HL-60 (cell line): ENCODE results near the gene DYSF.

Source experiments
- DNase-seq, 2 experiments: peaks; one replicate each; pipeline ENCODE4 v3.0.0-alpha.2; 2010 to 2020; ENCODE audit warnings: low read depth in 1 of 2, low spot score in 1 of 2
- H3K27ac ChIP-seq: fragments of 250-450 bp; sonication (Bioruptor Pico); replicated peaks from 2 replicates; pipeline ENCODE4 v1.5.1; 2020; ENCODE audit warnings: mild to moderate bottlenecking, moderate library complexity
- H3K27me3 ChIP-seq: fragments of 250-450 bp; sonication (Bioruptor Pico); 2 replicates; pipeline ENCODE4 v1.5.1; 2021; ENCODE audit warnings: mild to moderate bottlenecking, moderate library complexity; ENCODE audit not compliant: insufficient read depth, poor library complexity, severe bottlenecking
- H3K4me3 ChIP-seq: replicated peaks from 2 replicates; pipeline ENCODE4 v1.5.1; 2011; ENCODE audit warnings: mild to moderate bottlenecking, control low read depth, low read length; ENCODE audit not compliant: insufficient read depth
- CTCF ChIP-seq: IDR thresholded peaks from one replicate; pipeline ENCODE4 v1.5.1; 2011; ENCODE audit warnings: low read length, control low read depth, inconsistent platforms; ENCODE audit not compliant: insufficient read depth
- GABPA ChIP-seq: IDR thresholded peaks from 2 replicates; pipeline ENCODE4 v1.6.1; 2012; ENCODE audit warnings: low read depth
- POLR2AphosphoS5 ChIP-seq: IDR thresholded peaks from 2 replicates; pipeline ENCODE4 v1.6.1; 2012; ENCODE audit warnings: low read depth
- REST ChIP-seq: IDR thresholded peaks from 2 replicates; pipeline ENCODE4 v1.6.1; 2012; ENCODE audit warnings: low read depth; ENCODE audit not compliant: insufficient replicate concordance
- SPI1 ChIP-seq: IDR thresholded peaks from 2 replicates; pipeline ENCODE4 v1.6.1; 2012; ENCODE audit warnings: low read depth, mild to moderate bottlenecking, borderline replicate concordance

DYSF gene

GRCh38 chr2:71619230-71619741 is 165.9 kb downstream of the DYSF start:
- H3K27me3 ChIP-seq, result no peaks in the 10 kb centered on the region
- no peak overlapping the region for H3K27ac ChIP-seq
- DNase-seq, result no peak
- no peak overlapping the region for H3K4me3 ChIP-seq
- TF ChIP-seq SPI1 (no peak), GABPA (no peak), CTCF (no peak), POLR2AphosphoS5 (no peak), REST (no peak)

- Histone ChIP-seq H3K27ac (no peak overlapping the region), H3K4me3 (no peak overlapping the region), H3K27me3 (no peaks in the 10 kb centered on the region)
- DNase-seq, result no peak
- no peak for TF ChIP-seq CTCF
- no peak for TF ChIP-seq POLR2AphosphoS5
- no peak for TF ChIP-seq SPI1
- TF ChIP-seq REST, result no peak
- no peak for TF ChIP-seq GABPA
These were observed 166.8 kb downstream of the DYSF start for GRCh38 chr2:71620116-71620515.

- Histone ChIP-seq H3K27me3 (peaks cover 2% of the 10 kb centered on the region), H3K27ac (no peak overlapping the region), H3K4me3 (no peak overlapping the region)
- DNase-seq, result no peak
- TF ChIP-seq CTCF (no peak), REST (no peak)
These were observed 167.5 kb downstream of the DYSF start for GRCh38 chr2:71620851-71621251.
